ENCODE results near the gene KDM2A.
A peak's percentile ranks its signal among the peaks of the same experiment; 100 is the strongest.

KDM2A gene

DNA sequence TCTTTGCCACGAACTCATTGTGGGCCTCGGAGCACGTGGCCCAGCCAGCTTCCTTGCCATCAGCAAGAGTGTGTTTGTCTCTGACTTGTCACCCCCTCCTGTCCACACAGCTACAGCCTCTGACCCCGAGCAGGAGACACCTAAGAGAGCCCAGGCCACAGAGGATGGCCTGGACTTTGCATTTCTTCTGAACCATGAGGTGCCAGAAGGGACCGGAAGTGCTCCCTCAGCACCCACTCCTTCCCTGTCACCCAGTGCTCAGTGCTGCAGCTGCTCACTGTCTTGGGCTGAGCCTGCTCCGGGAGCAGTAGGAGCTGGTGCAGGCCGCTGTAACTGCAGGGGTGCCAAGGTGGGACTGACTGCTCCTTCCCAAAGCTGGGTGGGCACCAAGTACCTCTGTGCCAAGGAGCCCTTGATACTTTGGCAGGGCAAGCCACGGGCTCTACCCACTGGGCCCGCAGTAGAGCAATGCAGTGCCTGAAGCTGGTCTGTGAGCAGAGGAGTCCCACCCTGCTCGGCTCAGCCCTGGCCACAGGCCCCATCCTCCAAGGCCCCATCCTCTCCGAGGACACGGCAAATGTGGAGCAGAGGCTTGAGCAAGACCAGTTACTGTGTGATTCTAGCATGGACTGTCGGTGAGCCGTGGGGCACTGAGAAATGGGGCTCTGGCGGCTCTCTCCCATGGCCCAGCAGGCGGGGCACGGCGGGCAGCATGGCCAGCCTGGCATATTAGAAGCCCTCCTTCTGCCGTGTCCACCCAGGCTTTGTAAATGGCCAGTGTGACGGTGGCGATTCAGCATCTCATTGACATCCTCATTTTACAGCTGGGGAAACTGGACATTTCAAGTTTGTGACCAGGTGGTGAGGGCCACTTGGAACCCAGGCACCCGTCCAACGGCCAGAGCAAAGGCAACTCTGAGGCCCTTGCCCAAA, 153.5 kb downstream of the KDM2A start:
- no peak for DNase-seq (ENCODE audit: low read depth in 2 of 2)

DNA sequence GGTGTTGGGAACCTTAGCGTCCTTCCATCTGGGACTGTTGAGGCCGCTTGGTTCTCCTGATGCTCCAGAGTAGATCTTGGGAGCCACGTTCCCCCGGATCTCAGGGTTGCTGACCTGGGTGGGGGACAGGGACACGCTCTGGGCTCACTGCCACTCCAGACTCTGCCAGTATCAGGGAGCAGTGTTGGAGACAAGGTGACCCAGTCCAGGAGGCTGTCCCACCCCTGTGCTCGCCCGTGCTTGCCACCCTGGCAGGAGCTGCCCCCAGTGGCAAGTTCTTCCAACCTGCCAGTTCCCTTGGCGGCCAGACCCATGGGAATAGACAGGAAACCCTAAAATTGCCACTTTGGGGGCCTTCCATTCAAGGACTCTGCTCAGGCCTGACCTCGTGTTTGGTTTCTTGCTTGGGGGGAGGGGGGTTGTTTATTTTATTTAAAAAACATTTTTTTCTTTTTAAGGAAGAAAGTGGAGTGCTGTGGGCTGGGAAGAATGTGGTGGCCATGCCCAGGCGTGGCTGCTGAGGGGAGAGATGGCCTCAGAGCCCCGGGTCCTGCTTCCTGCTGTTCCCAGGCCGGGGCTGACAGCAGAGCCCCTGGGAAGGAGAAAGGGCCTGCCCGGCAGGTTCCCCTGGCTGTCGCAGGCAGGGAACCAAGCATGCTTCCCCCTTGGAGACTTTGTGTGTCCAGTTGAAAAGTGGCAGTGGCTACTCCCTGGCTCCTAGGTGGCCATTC, 154.4 kb downstream of the KDM2A start:
- DNase-seq (ENCODE audit: low read depth in 2 of 2), result no peak

DNA sequence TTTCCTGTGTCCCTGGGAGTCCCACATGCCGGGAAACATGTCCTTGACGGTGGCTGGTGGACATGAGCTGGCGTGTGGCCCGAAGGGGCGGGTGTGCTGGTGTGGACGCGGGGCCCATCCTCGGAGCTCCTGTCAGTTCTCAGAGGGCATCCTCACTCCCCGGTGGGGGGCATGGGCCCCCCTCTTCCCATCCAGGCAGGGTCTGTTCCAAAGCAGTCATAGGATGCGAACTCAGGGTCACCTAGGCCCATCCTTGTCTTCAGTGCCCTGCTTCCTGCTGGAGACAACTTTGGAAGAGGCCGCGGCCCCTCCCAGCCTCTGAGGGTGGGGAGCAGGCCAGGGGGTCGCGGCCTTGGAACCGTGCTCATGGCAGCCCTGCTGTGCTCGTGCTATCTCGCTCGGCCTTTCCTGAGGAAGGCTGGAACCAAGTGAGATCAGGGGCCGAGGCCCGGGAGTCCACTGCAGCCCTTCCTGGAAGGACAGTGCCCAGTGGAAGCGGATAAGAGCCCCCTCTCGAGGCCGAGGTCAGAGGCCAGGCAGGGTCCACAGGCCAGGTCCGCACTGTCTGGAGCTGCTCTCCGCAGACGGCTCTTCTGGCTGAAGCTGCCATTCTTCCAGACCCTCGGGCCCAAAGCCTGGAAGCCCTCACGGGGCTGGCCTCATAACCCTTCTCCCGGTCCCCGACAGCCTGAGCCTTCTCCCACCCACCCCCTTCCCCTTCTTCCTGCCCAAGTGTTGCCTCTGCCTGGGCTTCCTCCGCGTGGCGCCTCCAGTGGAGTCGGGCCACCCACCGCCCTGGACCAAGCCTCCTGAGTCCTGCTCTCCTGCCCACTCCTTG, 155.9 kb downstream of the KDM2A start:
- DNase-seq (ENCODE audit: low read depth in 2 of 2), result no peak

GRCh38 chr11:67275606-67276409, 156.7 kb downstream of the KDM2A start:
- DNase-seq (ENCODE audit: low read depth in 2 of 2), result no peak

DNA sequence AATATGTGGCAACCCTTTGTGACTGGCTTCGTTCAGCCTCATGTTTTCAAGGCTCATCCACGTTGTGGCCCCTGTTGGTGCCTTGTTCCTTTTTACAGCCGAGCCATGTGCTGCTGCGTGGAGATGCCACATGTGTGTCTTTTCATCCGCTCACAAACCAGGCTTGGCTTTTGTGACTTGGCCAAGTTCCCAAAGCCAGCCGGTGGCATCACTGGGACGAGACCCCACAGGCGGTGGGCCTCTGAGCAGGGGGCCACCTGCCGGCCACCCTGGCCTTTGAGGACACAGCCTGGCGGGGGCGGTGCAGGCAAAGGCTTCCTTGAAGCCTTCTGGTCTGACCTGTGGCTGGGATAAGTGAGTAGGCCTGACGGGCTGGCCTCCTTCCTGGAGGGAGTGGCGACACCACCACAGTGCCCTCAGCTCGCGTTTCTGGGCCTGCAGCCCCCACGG, 157.7 kb downstream of the KDM2A start:
- DNase-seq (ENCODE audit: low read depth in 2 of 2), result no peak

- DNase-seq (ENCODE audit: low read depth in 2 of 2), result peak; percentile 85
Observed at GRCh38 chr11:67277231-67277961, 158.3 kb downstream of the KDM2A start.

GRCh38 chr11:67278135-67278938, 159.3 kb downstream of the KDM2A start:
- DNase-seq (ENCODE audit: low read depth in 2 of 2), result no peak

- no peak for DNase-seq (ENCODE audit: low read depth in 2 of 2)
Observed at GRCh38 chr11:67278939-67279588, 160.0 kb downstream of the KDM2A start.

- DNase-seq (ENCODE audit: low read depth in 2 of 2), result no peak
Observed at GRCh38 chr11:67279589-67280340, 160.7 kb downstream of the KDM2A start.

DNA sequence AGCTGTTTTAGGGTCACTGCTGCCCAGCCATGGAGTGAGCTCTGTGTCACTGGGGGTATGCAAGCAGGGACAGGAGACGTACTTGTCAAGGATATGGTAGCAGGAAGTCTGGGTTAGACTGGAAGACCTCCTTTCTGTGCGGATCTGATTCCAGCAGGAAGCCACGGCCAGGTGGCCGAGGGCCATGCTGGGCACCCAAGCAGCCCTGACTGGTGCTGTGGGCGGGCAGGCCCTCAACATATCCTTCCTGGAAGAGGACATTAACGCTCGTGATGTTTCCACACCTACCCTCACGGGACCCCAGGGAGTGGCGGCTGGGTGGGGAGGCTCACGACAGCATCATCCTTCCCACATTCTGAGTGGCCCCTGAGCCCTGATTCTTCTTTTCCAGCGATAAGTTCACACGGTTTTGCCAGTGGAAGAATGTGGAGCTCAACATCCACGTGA, 161.3 kb downstream of the KDM2A start:
- no peak for DNase-seq (ENCODE audit: low read depth in 2 of 2)

DNA sequence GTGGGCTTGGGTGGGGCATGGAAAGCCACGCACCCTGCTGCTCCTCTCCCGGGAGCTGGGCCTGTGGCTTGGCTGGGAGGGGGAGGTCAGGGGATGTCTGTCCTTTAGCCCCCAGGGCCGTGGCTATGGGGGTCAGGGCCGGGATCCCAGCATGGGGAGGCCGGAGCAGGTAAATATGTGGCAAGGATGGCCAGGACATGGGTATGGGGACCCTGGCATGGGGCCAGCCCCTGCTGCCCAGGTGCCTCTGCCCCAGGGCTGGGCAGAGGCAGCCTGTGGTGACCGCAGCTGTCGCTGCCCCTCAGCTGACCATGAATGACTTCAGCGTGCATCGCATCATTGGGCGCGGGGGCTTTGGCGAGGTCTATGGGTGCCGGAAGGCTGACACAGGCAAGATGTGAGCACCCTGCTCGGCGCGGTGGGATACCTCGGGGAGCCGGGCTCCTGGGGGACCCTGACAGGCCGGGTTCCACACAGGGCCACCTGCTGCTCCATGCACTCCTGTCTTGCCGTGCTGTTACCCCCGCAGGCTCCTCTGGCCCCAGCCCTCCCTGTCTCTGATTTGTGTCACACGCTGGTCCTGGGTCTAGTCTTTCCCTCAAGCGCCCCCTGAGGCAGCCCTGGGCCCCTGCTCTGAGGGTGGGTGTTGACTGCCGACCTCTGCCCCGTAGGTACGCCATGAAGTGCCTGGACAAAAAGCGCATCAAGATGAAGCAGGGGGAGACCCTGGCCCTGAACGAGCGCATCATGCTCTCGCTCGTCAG, 161.9 kb downstream of the KDM2A start:
- no peak for DNase-seq (ENCODE audit: low read depth in 2 of 2)

DNA sequence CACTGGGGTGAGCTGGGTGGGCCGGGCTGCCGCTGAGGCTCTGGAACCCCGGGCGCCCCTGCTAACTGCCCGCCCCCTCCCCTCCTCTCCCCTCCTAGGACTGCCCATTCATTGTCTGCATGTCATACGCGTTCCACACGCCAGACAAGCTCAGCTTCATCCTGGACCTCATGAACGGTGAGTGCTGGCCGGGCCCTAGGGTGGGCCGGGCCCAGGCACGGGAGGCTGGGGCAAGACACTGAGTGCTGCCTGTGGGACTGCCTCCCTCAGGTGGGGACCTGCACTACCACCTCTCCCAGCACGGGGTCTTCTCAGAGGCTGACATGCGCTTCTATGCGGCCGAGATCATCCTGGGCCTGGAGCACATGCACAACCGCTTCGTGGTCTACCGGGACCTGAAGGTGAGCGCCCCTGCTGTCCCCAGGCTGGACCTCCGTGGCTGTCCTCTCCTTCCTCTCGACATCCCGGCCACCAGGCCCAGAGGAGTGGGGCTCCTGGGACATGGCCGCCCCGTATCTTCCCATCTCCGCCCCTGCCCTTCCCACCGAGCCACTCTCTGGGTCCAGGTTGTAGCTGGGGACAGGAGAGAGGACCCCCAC, 162.6 kb downstream of the KDM2A start:
- no peak for DNase-seq (ENCODE audit: low read depth in 2 of 2)

GRCh38 chr11:67282155-67282875, 163.3 kb downstream of the KDM2A start:
- no peak for DNase-seq (ENCODE audit: low read depth in 2 of 2)

GRCh38 chr11:67282876-67283371, 163.9 kb downstream of the KDM2A start:
- DNase-seq (ENCODE audit: low read depth in 2 of 2), result no peak

DNA sequence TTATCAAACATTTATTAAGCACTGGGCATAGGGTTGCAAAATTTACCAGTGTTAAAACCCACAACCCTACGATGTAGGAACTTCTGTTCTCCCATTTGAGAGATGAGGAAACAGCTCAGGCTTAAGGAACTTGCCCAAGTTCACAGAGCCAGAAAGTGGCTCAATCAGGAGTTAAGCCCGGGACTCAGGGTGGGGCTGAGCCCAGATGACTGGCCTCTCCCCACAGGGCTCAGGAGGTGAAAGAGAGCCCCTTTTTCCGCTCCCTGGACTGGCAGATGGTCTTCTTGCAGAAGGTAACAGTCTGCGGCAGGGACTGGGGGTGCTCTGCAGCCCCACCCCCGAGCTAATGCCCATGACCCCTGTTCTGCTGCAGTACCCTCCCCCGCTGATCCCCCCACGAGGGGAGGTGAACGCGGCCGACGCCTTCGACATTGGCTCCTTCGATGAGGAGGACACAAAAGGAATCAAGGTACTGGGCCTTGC, 164.5 kb downstream of the KDM2A start:
- no peak for DNase-seq (ENCODE audit: low read depth in 2 of 2)
